SK-N-MC (cell line): ENCODE data around the gene NFATC1.

Experiments used
- EZH2 ChIP-seq: fragments of 200-600 bp; sonication (generic); IDR thresholded peaks from one replicate; pipeline ENCODE4 v1.6.1; 2017; ENCODE audit warnings: antibody characterized with exemption
- POLR2AphosphoS5 ChIP-seq: IDR thresholded peaks from 2 replicates; pipeline ENCODE4 v1.6.1; 2012; ENCODE audit warnings: mild to moderate bottlenecking, low read depth, low read length, borderline replicate concordance

DNA sequence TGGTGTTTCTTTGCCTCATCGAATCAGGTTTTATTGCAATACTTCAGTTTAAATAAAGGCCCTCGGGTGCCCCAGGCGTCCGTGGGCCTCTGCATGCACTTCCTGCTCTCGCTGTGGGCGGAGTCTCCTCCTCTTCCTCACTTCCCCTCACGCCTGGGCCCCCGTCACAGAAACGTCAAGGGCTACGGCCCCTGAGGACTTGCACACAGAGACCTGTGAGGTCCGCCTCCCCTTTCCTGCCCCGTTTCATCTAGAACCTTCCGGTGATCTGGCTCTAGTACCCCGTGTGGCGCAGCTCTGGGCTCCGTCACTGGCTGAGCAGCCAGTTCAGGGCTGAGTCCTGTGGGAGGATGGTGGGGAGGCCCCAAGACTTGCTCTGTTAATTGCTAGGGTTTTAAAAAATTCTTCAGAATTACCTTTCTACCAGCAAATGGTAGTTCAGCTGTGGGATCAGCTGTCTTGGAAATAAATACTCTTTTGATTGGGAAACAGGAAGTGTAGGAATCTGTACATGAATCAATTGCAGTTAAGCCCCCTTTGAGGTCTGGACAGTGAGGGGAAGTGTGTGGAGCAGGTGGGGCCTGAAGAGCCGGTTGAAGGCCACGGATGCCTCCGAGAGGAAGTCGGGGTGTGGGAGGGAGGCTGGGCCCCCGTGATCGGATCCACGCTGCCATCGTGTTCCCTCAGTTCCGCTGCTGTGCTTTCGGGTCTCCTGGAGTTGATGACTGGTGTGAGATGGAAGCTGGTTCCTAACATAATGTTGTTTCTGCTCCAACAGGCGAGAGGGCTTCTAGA lies 10.2 kb downstream of the NFATC1 start:
- TF ChIP-seq EZH2 (no peak), POLR2AphosphoS5 (no peak)
